Suprapubic skin (tissue), 4 donors: ENCODE data around the gene MIS12. TPM values are rescaled to one million over a fixed set of nuclear protein-coding genes. Genes with fewer than 3 reads are reported as not detected.
A peak's percentile ranks its signal among the peaks of the same experiment; 100 is the strongest.

Source experiments
- DNase-seq, 2 donors: peaks; one replicate each; pipeline ENCODE4 v3.0.0-alpha.2; 2019; ENCODE audit warnings: low spot score in 2 of 2
- H3K27ac ChIP-seq: fragments of 200-600 bp; sonication (generic); one replicate; pipeline ENCODE4 v1.5.1; 2019
- H3K27me3 ChIP-seq: fragments of 200-600 bp; sonication (generic); one replicate; pipeline ENCODE4 v1.5.1; 2019
- H3K36me3 ChIP-seq: fragments of 200-600 bp; sonication (generic); one replicate; pipeline ENCODE4 v1.5.1; 2019
- H3K4me1 ChIP-seq: fragments of 200-600 bp; sonication (generic); one replicate; pipeline ENCODE4 v1.5.1; 2019
- H3K4me3 ChIP-seq: fragments of 200-600 bp; sonication (generic); one replicate; pipeline ENCODE4 v1.5.1; 2019; ENCODE audit warnings: mild to moderate bottlenecking
- H3K9me3 ChIP-seq: fragments of 200-600 bp; sonication (generic); one replicate; pipeline ENCODE4 v1.5.1; 2019
- EP300 ChIP-seq: sonication (generic); formaldehyde crosslinking; IDR thresholded peaks from one replicate; pipeline ENCODE4 v1.6.1; 2017; ENCODE audit warnings: antibody characterized with exemption
- POLR2A ChIP-seq, 2 donors: fragments of 450-650 bp; IDR thresholded peaks; one replicate each; pipeline ENCODE4 v1.6.1; 2017; ENCODE audit warnings: antibody characterized with exemption in 2 of 2, mild to moderate bottlenecking in 2 of 2, moderate library complexity in 2 of 2
- POLR2AphosphoS5 ChIP-seq, 3 donors: sonication (generic); formaldehyde crosslinking; IDR thresholded peaks; one replicate each; pipeline ENCODE4 v1.6.1; 2017; ENCODE audit warnings: antibody characterized with exemption in 3 of 3
- WGBS: methylation state at CpG from one replicate; pipeline ENCODE4 v1.1.5; 2018; 5-methylcytosine and 5-hydroxymethylcytosine counted together
- total RNA-seq, 4 donors: library from RNA; depleted of rRNA; stranded (reverse); fragments of >200 nt; gene quantifications; one replicate each; pipeline ENCODE4 v1.1.0, GENCODE V29; 2016
- TF ChIP-seq, protein P1 (sequence below), 2 donors: fragments of 200-600 bp in 1 of 2; fragments of 450-650 bp in 1 of 2; sonication (generic) in 1 of 2; IDR thresholded peaks; one replicate each; pipeline ENCODE4 v1.5.1; 2016 to 2019; ENCODE audit warnings: antibody characterized with exemption in 2 of 2, mild to moderate bottlenecking in 1 of 2, moderate library complexity in 1 of 2

MIS12 gene
- total RNA-seq, 4 donors from 2014 or later: 5.8 to 15.2 (median 8.1) TPM

DNA sequence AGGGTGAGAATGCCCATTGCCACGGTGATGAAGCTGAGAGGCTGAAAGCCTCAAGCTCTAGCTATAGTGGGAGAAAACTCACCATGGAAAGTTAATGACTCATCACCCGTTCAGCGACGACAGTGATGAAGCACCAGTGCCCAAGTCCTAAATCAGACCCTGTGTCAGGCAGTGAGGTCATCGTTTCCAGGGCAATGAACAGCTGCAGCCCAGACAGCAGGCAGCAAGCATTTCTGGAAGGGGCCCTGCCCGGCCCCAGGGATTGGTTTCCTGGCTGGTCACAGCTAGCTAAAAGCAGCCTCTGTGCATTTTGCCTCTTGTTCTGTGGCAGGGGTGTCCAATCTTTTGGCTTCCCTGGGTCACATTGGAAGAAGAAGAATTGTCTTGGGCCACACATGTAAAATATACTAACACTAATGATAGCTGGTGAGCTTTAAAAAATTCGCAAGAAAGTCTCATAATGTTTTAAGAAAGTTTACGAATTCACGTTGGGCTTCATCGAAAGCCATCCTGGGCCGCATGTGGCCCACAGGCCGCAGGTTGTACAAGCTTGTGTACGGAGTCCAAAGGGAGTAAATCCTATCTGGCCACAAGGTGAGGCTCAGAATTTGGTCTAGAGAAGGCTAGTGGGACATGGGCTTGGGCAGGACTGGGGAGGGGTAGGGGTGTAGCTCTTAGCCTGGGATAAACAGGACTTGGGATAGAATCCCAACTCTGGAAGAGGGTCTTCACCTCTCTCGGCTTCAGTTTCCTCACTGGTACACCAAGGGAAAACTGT lies 40.6 kb downstream of the MIS12 start:
- DNase-seq: no peak
- WGBS: 55% methylated on average over 14 of the region's 14 CpGs
- H3K36me3 ChIP-seq: peaks cover 80% of the 10 kb centered on the region
- no peak overlapping the region for H3K27ac ChIP-seq
- H3K27me3 ChIP-seq: no peaks in the 10 kb centered on the region
- no peak for TF ChIP-seq POLR2AphosphoS5 (IDR thresholded peaks at IDR 0.05)
- TF ChIP-seq EP300: no peak
- TF ChIP-seq, protein P1, sequence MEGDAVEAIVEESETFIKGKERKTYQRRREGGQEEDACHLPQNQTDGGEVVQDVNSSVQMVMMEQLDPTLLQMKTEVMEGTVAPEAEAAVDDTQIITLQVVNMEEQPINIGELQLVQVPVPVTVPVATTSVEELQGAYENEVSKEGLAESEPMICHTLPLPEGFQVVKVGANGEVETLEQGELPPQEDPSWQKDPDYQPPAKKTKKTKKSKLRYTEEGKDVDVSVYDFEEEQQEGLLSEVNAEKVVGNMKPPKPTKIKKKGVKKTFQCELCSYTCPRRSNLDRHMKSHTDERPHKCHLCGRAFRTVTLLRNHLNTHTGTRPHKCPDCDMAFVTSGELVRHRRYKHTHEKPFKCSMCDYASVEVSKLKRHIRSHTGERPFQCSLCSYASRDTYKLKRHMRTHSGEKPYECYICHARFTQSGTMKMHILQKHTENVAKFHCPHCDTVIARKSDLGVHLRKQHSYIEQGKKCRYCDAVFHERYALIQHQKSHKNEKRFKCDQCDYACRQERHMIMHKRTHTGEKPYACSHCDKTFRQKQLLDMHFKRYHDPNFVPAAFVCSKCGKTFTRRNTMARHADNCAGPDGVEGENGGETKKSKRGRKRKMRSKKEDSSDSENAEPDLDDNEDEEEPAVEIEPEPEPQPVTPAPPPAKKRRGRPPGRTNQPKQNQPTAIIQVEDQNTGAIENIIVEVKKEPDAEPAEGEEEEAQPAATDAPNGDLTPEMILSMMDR (IDR thresholded peaks at IDR 0.05): no peak
- TF ChIP-seq POLR2A (IDR thresholded peaks at IDR 0.05): no peak
- no peaks in the 10 kb centered on the region for H3K4me1 ChIP-seq
- H3K4me3 ChIP-seq: no peak overlapping the region
- no peaks in the 10 kb centered on the region for H3K9me3 ChIP-seq

GRCh38 chr17:5527601-5528250 lies 41.4 kb downstream of the MIS12 start:
- no peak overlapping the region for H3K27ac ChIP-seq

GRCh38 chr17:5530265-5531084 lies 44.1 kb downstream of the MIS12 start:
- no peak for TF ChIP-seq EP300
- TF ChIP-seq POLR2AphosphoS5 (IDR thresholded peaks at IDR 0.05): no peak
- no peak for TF ChIP-seq POLR2A (IDR thresholded peaks at IDR 0.05)
- TF ChIP-seq, protein P1 (IDR thresholded peaks at IDR 0.05): no peak
- DNase-seq: peak in 1 of 2 donors; percentile 34
- H3K4me1 ChIP-seq: no peaks in the 10 kb centered on the region
- no peaks in the 10 kb centered on the region for H3K9me3 ChIP-seq
- peaks cover 85% of the 10 kb centered on the region for H3K36me3 ChIP-seq
- WGBS: 93% methylated on average over 12 of the region's 12 CpGs
- no peak overlapping the region for H3K27ac ChIP-seq
- no peak overlapping the region for H3K4me3 ChIP-seq
- H3K27me3 ChIP-seq: no peaks in the 10 kb centered on the region

More at GRCh38 chr17:5527601-5528250, 41.4 kb downstream of the MIS12 start:
- H3K4me1 ChIP-seq: no peaks in the 10 kb centered on the region
- 86% methylated on average over 9 of the region's 9 CpGs for WGBS
- H3K9me3 ChIP-seq: no peaks in the 10 kb centered on the region
- DNase-seq: peak in 1 of 2 donors; percentile 69
- H3K27me3 ChIP-seq: no peaks in the 10 kb centered on the region
- H3K36me3 ChIP-seq: peaks cover 84% of the 10 kb centered on the region
- no peak overlapping the region for H3K4me3 ChIP-seq
- TF ChIP-seq, protein P1 (IDR thresholded peaks at IDR 0.05): no peak
- no peak for TF ChIP-seq POLR2AphosphoS5 (IDR thresholded peaks at IDR 0.05)
- no peak for TF ChIP-seq EP300
- no peak for TF ChIP-seq POLR2A (IDR thresholded peaks at IDR 0.05)

DNA sequence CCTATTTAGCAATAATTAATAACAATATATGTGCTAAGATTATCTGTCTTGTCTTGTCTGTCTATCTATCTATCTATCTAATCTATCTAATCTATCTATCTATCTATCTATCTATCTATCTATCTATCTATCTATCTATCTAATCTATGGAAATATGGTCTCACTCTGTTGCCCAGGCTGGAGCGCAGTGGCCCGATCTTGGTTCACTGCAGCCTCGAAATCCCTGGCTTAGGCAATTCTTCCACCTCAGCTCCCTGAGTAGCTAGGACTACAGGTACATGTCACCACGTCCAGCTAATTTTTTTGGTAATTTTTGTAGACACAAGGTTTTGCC lies 44.7 kb downstream of the MIS12 start:
- H3K4me3 ChIP-seq: no peak overlapping the region
- no peaks in the 10 kb centered on the region for H3K27me3 ChIP-seq
- peaks cover 84% of the 10 kb centered on the region for H3K36me3 ChIP-seq
- DNase-seq: peak in 1 of 2 donors; percentile 28
- 96% methylated on average over 4 of the region's 4 CpGs for WGBS
- H3K9me3 ChIP-seq: no peaks in the 10 kb centered on the region
- TF ChIP-seq POLR2A (IDR thresholded peaks at IDR 0.05): no peak
- no peak for TF ChIP-seq POLR2AphosphoS5 (IDR thresholded peaks at IDR 0.05)
- TF ChIP-seq, protein P1 (IDR thresholded peaks at IDR 0.05): no peak
- TF ChIP-seq EP300: no peak
- H3K4me1 ChIP-seq: no peaks in the 10 kb centered on the region
- no peak overlapping the region for H3K27ac ChIP-seq

GRCh38 chr17:5532581-5532980 lies 46.2 kb downstream of the MIS12 start:
- Histone ChIP-seq H3K27ac (no peak overlapping the region), H3K4me3 (no peak overlapping the region), H3K9me3 (no peaks in the 10 kb centered on the region), H3K36me3 (peaks cover 82% of the 10 kb centered on the region), H3K4me1 (no peaks in the 10 kb centered on the region), H3K27me3 (no peaks in the 10 kb centered on the region)
- peak in 1 of 2 donors; percentile 48 for DNase-seq
- 92% methylated on average over 8 of the region's 8 CpGs for WGBS
- TF ChIP-seq, protein P1 (IDR thresholded peaks at IDR 0.05): no peak
- TF ChIP-seq POLR2AphosphoS5 (IDR thresholded peaks at IDR 0.05) (no peak), POLR2A (IDR thresholded peaks at IDR 0.05) (no peak), EP300 (no peak)
